Stimulated activated CD8-positive, alpha-beta memory T cell treated with anti-CD3 and anti-CD28 coated beads, Interleukin-4, amount 100 ng/mL, for 4 hours (primary cell): ENCODE results near the gene ATG5.
"Not testable (repeated sequence)": the region's sequence is repeated elsewhere in the genome, so short reads cannot be mapped to it uniquely, and the experiment has no call there.

Experiments used
- DNase-seq, 2 donors: peaks; one replicate each; pipeline ENCODE4 v3.0.0-alpha.2; 2020; ENCODE audit warnings: low read depth in 2 of 2, low spot score in 1 of 2

The ATG5 gene

DNA sequence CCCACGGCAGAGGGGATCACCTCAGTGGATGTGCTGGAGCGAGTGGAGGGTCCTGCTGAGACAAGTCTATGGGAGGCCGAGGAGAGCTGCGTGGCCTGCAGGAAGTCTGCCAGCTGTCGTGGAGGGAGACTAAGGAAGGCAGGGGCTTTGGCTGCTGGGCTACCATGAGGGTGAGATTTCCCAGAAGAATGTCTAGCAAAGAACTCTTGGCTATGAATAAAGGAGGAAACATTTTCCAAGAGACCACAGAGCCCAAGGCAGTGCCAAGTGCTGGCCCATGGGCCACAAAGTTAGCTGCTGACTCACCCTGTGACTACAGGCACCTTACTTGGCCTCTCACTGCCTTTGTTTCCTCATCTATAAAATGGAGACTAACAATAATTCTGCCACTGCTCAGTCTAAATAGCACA, 166.0 kb downstream of the ATG5 start:
- DNase-seq, result no peak

DNA sequence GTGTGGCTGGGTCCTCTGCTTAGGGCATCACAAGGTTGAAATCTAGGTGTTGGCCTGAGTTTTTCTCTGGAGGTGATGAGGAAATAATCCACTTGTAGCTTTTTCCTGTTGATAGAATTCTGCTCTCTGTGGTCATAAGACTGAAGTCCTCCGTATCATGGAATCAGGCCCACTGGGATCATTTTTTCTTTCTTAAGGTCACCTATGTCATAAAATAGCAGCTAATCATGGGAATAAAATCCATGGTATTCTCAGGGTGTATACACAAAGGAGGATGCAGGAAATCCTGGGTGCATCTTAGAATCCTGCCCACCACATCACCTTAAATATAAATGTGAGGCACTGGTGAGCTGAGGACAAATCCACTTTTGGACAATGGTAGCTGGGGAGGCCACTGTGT, 166.7 kb downstream of the ATG5 start:
- no peak for DNase-seq

DNA sequence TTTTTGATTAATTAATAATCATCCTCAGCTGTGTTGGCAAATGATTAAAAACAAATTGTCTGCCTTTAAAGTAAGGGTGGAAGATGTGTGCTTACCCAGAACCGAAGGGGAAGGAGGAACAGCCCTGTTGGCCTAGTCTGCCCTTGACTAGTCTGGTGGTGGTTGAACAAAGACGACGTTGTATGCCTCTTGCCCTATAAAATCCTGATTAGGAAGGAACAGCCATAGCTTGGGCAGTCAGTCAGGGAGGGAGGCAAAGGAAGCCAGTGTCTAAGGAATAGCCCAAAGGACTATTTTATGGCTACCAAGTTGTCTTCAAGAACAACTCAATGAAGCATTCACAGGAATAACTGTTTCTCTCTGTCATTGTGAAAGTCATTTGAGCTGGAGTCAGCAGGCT, 168.7 kb downstream of the ATG5 start:
- no peak for DNase-seq

DNA sequence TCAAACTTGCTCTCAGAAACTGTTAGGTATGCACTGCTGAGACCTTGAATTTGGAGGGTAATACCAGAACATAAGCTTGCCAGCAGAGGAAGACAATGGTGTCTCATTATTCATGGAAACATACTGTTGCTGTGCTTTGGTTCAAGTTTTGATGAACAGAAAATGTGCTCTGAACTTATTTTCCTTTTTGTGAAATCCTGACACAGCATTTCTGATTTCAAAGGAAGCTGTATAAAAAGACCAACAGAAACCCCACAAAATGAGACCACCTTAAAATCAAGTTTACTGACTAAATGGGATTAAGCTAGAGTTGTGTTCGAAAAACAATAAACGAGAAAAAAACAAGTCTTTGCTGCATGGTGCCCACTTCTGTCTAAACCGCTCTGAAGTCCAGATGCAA, 169.1 kb downstream of the ATG5 start:
- no peak for DNase-seq

DNA sequence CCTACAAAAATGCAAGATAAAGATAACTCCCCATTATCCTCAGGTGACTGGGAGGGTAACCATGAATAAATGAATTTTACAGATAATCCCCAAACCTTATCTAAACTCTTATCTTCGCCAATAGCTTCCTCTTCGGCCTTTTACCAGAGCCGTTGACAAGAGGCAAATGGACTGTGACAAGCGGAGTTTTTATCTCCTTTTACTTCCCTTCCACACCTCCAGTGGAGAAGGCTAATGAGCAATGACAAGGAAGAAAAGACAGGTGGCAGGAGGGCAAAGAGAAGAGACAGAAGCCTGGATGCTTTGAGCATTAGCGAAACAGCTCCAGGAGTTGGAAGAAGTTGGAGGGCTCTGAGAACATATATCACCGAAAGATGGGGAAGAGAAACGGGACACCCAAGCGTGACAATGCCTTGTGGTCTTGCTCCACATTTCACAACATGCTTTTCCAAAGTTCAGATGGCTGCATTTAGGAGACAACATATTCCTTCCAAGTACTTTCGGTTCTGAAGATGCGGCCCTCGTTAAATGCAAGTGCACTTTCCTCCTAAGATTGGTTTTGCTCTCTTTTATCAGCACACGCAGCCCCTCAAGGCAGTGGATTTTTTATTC, 170.2 kb downstream of the ATG5 start:
- DNase-seq, result no peak

DNA sequence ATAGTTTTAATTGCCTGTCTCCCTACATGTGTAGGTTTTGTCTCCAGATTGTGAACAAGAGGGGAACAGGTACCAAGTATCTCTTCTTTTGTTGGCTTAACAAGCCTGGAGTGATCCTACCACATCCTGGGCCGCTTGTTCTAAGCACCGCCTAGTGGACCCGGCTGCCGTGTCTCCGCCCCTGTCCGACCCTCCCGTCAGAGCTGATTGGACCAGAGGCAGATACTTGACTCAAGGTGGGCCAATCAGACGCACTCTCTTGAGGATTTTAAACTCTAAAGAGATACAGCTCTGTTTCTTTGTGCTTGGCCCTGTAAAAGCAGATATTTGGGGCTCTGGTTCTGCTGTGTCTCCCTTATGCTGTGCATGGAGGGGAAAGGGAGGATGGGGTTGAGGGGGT, 171.2 kb downstream of the ATG5 start:
- DNase-seq, result no peak

DNA sequence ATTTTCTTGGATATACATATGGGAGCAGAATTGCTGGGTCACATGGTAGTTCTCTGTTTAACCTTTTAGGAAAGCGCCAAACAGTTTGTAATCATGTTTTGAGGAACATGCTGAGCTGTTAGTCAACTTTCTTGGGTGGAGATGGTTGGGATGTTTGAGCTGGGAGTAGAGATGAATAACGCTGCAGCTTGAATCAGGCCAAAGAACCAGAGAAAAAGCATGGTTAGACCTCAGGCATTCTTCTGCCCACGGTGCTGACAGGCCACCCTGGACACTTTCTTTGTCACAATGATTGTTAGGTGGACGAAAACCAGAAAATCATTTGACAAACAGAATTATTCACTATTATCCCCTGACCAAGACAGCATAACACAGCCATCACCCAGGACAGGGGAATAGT, 172.6 kb downstream of the ATG5 start:
- no peak for DNase-seq

DNA sequence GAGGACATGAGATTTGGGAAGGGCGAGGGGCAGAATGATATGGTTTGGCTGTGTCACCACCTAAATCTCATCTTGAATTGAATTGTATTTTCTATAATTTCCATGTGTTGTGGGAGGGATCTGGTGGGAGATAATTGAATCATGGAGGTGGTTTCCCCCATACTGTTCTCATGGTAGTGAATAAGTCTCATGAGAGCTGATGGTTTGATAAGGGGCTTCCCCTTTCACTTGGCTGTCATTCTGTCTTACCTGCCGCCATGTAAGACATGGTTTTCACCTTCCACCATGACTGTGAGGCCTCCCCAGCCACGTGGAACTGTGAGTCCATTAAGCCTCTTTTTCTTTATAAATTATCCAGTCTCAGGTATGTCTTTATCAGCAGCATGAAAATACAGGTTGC, 173.1 kb downstream of the ATG5 start:
- not testable (repeated sequence) for DNase-seq

DNA sequence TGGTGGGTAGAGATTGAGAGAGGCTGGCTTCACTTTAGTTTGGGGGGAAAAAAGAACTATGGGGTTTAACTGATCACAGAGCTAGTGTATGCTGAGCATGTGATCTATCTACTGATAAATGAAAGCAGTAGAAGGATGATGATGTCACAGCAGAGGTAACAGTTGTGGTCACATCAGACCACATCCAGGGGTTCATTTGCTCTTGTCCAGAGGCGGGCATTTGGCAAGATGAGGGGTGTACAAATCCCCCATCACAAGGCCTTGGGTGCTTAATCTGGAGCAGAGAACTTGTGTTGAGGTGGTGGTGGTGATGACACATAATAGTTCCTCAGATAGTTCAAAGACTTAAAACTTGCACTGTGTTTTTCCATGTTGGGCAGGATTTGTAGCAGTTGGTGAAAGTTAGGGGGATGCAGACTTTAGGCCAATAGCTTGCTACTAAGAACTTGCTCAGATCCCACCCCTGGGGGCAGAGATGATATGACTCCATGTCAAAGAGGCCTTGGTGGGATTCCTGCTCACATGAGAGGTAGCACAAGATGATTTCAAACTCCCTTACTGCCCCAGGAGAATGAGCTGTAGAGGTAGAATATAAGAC, 176.0 kb downstream of the ATG5 start:
- DNase-seq, result no peak

DNA sequence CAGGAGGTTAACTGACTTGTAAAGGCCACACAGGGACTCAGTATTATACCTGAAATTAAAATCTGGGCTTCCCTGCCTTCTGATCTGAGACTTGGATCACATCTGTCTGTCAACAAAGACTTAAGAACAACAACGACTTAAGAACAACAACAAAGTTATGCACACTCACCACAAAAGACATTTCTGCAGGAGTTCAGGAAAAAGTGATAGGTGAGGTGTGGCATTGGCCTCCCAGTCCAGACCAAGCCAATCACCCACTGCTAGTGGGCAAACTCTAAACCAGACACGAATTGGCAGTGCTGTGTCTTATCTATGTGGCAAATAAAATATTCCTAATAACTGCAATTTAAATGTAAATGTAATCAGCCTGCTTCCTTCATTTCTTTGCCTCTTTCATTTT, 178.1 kb downstream of the ATG5 start:
- DNase-seq, result no peak

DNA sequence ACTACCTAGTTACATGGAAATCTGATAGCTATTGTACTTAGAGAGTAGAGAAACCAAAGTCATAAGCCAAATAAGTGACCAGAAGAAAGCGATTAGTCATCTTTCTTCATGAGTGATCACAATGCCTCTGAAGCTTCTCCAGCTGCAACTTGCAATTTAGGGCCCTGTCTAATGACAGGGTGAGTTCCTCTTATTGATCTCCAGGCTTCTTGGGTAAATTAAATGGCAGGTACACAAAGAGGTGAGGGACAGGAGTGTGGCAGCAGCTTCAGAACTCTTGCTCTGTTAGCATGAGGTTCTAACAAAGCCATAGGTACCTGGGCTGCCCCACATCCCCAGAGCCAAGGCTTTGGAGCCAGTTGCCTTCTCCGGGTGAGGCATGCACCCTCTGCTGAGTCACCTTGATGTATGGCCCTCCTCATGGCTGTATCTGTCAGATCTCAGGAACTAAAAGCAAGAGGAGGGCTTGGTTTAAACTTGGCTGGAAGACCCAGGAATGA, 178.7 kb downstream of the ATG5 start:
- no peak for DNase-seq

DNA sequence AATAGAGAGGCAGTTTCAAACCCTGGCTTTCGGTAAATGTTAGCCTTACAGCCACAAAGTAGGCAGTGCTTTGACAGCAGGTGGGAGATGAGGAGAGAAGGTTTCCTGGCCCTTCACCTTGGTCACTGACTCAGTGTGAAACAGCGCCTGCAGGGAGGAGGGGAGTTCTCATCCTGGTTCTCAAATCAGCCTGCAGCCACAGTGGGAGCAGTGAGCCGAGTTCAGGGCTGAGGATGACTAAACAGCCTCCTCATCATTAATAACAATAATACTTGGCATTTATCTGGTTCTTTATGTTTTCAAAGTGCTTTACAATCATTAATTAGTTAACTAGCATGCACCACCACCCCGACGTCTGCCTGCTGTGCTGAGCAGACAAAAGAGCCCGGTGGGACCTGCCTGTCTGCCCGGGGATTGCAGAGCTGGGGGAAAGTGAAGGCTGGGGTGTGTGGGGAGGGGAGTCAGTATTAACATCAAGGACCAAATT, 179.8 kb downstream of the ATG5 start:
- no peak for DNase-seq

DNA sequence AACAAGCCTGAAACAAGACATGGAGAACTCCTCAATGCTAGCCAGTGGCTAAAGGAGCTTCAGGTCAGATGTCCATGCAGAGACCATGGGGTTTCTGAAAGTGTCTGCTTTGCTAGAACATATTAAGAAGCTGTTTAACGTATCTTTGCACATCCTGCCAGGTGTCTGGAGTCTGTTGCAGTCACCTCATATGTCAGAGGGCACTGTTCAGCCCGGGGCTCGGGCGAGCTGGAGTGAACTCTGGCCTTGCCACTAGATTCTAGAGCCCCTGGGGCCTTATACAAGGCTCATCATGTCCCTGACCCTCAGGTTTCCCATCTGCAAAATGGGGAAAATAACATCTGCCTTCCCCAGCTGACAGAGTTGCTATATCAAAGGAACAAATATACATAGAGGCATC, 180.4 kb downstream of the ATG5 start:
- DNase-seq, result no peak

DNA sequence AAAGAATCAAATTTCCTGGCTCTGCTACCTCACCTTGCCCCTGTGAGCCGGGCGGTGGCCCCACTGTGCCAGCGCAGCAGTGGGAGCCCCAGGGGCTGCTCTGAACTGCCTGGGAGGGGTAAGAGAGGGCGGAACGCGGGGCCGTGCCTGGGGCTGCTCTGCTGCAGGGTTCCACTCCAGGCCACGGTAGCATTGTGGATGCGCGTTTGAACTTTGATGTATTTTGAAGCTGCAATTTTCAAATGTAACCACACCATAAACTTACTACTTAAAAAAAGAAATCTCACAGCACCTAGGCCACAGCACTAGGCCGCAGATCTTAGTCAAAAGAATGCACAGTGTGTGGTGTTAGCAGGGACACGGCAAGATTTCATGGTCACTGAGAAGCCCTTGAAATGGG, 181.9 kb downstream of the ATG5 start:
- DNase-seq, result no peak

DNA sequence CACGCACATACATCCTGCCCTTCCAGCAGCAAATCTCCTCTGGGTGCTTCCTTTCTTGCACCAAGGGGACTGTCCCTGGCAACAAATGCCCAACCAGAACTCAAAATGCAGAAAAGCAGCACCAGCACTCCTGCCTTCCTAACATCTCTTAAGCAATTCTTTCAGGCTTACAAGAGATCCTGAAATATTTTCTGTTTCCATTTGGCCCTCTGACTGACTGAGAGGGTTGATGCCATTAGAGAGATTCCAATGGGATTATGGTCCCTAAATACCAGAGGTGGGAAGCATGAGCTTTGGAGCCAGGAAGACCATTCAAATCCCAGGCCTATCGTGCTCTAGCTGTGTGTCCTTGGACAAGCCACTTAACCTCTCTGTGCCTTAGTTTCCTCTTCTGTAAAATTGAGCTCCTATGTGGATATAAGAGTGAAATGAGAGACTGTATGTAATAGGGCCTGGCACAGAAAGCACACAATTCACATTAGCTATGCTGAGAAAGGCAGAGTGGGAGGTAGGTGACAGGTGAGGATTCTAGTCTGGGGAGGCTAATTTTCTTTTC, 182.6 kb downstream of the ATG5 start:
- no peak for DNase-seq

DNA sequence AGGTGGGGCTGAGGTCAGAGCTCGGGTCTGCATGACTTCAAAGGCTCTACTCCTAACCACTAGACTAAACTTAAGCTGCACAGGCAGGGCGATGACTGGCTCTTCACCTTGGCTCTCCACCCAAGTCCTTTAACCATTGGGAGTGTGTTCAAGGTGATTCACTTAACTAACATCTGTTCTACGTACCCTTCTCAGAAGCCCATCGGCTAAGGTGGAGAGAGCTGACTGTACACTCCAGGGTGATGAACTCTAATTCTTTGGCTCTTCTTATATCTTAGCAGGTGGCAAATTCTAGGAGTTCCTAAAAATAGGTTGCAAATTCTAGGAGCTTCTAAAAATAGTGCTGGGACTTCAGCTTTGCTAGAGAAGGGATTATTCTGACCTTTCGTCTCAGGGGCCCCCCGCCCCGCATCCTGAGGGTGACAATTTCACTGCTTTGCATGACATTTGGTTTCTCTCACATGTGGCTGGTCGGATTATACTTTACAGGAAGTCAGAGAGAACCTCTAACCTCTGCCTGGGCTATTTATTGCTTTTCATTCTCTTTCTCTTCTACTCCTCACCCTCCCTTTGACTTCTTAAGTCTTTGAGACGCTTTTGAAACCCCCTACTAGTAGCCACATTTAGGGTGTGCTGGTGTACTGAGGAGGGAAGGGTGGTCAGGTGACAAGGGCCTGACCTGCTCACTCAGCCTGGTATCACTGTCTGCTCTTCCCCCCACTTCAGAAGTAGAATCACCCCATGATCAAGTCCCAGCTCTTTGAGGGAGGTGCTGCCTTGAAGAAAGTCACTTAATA, 183.9 kb downstream of the ATG5 start:
- DNase-seq, result no peak

DNA sequence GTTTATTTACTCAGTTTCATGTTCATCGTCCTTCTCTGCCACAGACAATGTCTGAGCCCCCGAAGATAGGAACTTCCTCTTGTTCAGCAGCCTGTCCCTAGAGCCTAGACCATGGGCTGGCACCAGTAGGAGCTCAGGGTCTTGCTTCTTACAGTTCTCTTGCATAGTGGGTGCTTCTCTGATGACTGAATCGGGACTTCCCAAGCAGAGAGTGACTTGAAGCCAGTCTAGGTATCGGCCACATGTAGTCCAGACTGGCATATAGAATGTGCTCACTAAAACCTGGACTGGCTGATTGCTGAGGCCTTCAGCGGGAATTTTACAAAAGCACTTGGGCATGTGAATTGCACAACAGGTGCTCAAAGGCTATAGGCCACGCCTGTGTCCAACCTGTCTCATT, 187.4 kb downstream of the ATG5 start:
- DNase-seq, result no peak

DNA sequence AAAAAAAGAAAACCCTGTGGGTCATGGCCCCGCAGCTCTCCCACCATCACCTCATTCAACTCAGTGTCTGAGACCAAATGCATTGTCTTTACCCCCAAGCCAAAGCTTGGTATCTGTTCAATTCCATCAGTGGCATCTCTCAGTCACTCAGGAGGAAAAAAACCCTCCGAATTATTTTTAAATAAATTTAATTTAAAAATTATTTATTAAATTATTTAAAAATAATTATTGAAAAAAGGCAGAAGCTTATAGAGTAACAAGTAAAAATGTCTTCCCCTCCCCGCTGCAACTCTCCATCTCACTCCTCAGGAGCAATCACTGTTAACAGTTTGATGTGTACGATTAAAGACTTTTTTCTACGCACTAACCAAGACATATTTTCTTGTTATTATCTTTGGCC, 188.7 kb downstream of the ATG5 start:
- DNase-seq, result no peak

DNA sequence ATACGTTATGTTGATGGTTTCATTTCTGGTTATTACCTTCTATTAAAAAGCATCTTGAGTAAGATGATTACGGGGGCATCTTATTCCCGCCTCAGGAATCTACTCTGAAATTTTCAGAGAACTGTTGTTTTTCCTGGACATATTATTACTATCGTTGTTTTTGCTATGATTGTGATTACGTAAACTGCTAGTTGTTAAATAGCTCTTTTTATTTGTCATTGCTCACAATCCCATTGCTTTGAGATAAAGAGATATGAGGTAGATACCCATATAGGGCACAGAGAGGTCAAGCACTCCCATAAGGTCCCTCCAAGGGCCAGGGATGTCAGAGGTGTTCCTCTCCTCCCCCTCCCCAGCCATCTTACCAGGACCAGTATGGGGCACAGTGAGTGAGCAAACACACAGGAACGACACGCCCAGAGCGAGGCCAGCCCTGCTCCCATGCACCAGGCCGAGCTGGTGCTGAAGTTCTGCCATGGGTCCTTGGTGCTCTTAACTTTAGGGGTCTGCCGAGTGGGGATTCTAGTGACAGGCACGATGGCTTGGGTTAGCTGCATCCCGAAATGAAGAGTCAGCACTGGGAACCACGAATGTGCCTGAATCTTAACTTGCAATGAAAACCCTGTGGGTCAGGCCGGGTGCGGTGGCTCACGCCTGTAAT, 189.5 kb downstream of the ATG5 start:
- DNase-seq, result no peak

DNA sequence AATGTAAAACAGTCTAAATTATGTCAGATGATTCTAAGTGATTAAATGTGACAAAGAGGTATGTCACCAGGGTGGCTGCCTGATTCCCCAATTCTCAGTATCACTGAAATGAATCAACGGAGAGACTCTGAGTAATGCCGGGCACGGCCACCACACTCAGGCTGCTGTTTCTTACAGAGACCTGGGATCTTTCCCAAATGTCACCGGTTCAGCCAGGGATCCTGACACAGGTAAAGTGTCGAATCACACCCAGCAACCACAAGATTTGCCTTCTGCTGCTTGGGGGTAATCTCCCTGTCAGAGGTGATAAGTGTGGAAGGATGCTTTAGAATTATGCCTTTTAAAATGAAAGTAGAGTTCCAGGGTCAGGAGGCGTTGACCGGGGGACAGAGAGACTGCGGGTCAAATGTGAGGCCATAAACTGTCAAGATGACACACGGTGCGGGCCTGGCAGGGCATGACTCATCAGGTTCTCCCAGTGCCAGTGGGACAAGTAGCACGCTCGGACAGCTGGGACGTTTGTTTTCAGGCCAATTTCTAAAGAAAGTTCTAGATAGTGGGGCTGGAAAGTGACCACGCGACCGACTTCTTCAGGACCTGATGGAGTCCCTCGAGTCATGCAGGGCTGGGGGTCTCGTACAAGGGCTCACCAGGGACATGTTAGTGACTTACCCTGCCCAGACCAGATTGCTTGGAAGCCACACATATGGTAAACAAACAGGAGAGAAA, 190.5 kb downstream of the ATG5 start:
- no peak for DNase-seq
